ENCODE measurements around the gene PLD4. TPM values are rescaled to one million over a fixed set of nuclear protein-coding genes. Genes with fewer than 3 reads are reported as not detected.

PLD4 gene
- total and polyA plus RNA-seq, 2 of the 8 experiments (the other 6 are each of a cell fraction or from before 2014, with no cell fraction given), result 0.05 TPM; not detected in 1

DNA sequence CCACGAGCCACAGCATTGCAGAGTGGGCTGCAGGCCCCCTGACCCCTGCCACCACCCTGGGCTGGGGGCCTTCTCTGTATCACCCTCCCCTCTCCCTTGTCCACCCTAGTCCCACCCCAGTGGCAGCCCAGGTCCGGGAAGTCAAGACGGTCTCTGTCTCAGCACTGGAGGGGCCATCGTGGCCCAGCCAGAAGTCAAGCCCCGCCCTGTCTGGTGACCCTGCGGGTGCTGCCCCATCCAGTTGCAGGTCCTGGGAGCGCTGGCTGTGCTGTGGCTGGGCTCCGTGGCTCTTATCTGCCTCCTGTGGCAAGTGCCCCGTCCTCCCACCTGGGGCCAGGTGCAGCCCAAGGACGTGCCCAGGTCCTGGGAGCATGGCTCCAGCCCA is 2.7 kb downstream of the PLD4 start:
- H3K23me2 ChIP-seq (ENCODE audit: low read depth, low read length), result peaks cover 2% of the 10 kb centered on the region; the same call in 1 of the 2 replicates
- peaks cover 0 to 12% (median 4%) of the 10 kb centered on the region in 4 experiments; a peak in 5 of 7 replicates for H3K4me1 ChIP-seq (replicated peaks in 1 of 4; ENCODE audit: control insufficient read depth in 3 of 4, insufficient read depth in 4 of 4, low read length in 3 of 4)
- FAIRE-seq, result no peak
- H2BK15ac ChIP-seq (ENCODE audit: low read length), result no peak overlapping the region
- no peak overlapping the region for H4K5ac ChIP-seq (ENCODE audit: insufficient read length, low read depth, low read length)
- H3K27ac ChIP-seq (ENCODE audit: low read depth, low read length), result no peak overlapping the region
- H2BK5ac ChIP-seq (ENCODE audit: low read depth, low read length), result no peak overlapping the region
- H3K4me2 ChIP-seq (ENCODE audit: insufficient read depth in 1 of 2, low read depth in 2 of 2, low read length in 2 of 2), result no peak overlapping the region
- DNase-seq (ENCODE audit: low read depth in 1 of 2, low spot score in 2 of 2), result no peak
- ChIA-PET CTCF (ENCODE audit: partially characterized antibody) (interaction anchor here (1.1 to 2.2 kb wide), 5 partner anchors 15 to 138 kb away, joined by 3 to 8 read pairs (median 3); partner anchors contain the start of gene GPR132), POLR2A (ENCODE audit: partially characterized antibody) (interaction anchor here (0.6 to 0.8 kb wide), 2 partner anchors 11 to 470 kb away, joined by 3 read pairs; no protein-coding TSS in a partner anchor)
- no peak overlapping the region for H3K9ac ChIP-seq (replicated peaks in 1 of 4; ENCODE audit: extremely low read depth in 1 of 4, low read depth in 3 of 4, low read length in 3 of 4)
- H3K36me3 ChIP-seq (ENCODE audit: control insufficient read depth in 2 of 4, insufficient read depth in 4 of 4, low read length in 3 of 4), result peaks cover 0 to 4% (median 0%) of the 10 kb centered on the region in 4 experiments; a peak in 1 of 8 replicates
- no peaks in the 10 kb centered on the region; a peak in 1 of 4 replicates for H3K9me3 ChIP-seq (ENCODE audit: insufficient read depth in 2 of 2, low read depth in 1 of 2, low read length in 1 of 2)
- no peak overlapping the region for H3K4me3 ChIP-seq (ENCODE audit: extremely low read depth in 1 of 4, insufficient read depth in 2 of 4, low read depth in 3 of 4, low read length in 4 of 4)
- H4K20me1 ChIP-seq (replicated peaks in 1 of 2; ENCODE audit: control insufficient read depth in 1 of 2, insufficient read depth in 2 of 2, low read length in 2 of 2), result peaks cover 0 to 2% of the 10 kb centered on the region in 2 experiments
- H3K79me2 ChIP-seq (ENCODE audit: control insufficient read depth in 1 of 2, insufficient read depth in 2 of 2, low read length in 2 of 2), result no peaks in the 10 kb centered on the region
- H2BK12ac ChIP-seq (ENCODE audit: low read depth, low read length), result no peak overlapping the region; the same call in 1 of the 2 replicates
- H3K27me3 ChIP-seq (replicated peaks in 1 of 4; ENCODE audit: control insufficient read depth in 3 of 4, extremely low read depth in 1 of 4, insufficient read depth in 3 of 4, low read length in 3 of 4), result peaks cover 14 to 30% (median 24%) of the 10 kb centered on the region in 4 experiments
- H2BK20ac ChIP-seq (ENCODE audit: low read length), result no peak overlapping the region
- H2BK120ac ChIP-seq (replicated peaks; ENCODE audit: low read depth, low read length), result no peak overlapping the region
- no peak overlapping the region for H3K14ac ChIP-seq (ENCODE audit: insufficient read length)
- H4K8ac ChIP-seq (ENCODE audit: extremely low read depth, insufficient read depth, low read length), result peak overlapping the region; percentile 43
- H3K4ac ChIP-seq (replicated peaks; ENCODE audit: insufficient read length, low read depth, low read length), result no peak overlapping the region
- H2AK5ac ChIP-seq (ENCODE audit: low read depth, low read length), result no peak overlapping the region
- H3K56ac ChIP-seq (replicated peaks; ENCODE audit: insufficient read length, low read depth, low read length), result no peak overlapping the region
- H3K18ac ChIP-seq (ENCODE audit: extremely low read depth, low read length), result no peak overlapping the region
- WGBS, 2 experiments (ENCODE audit: extremely low coverage in 1 of 2, insufficient coverage in 1 of 2, insufficient read length in 1 of 2, insufficient replicate concordance in 2 of 2, low coverage in 1 of 2, low lambda C conversion rate in 2 of 2, missing lambda C conversion rate in 1 of 2), result 92% methylated on average over 9 of the region's 10 CpGs; no CpG with 5 or more reads in 1 of the 2 experiments
- no peak overlapping the region for H2AFZ ChIP-seq (ENCODE audit: low read length)
- no peak overlapping the region for H3K23ac ChIP-seq (ENCODE audit: insufficient read length)
- no peaks in the 10 kb centered on the region for H3K79me1 ChIP-seq (ENCODE audit: low read depth, low read length)
- H4K91ac ChIP-seq (replicated peaks; ENCODE audit: insufficient read length, low read length), result no peak overlapping the region
- TF ChIP-seq NRF1 (IDR thresholded peaks at IDR 0.05; ENCODE audit: low read depth, low read length) (no peak), CHD1 (IDR thresholded peaks at IDR 0.05; ENCODE audit: low read depth, low read length) (no peak), TAF1 (IDR thresholded peaks at IDR 0.05; ENCODE audit: low read depth, low read length) (no peak), CHD2 (IDR thresholded peaks at IDR 0.05; ENCODE audit: low read length) (no peak), GABPA (IDR thresholded peaks at IDR 0.05; ENCODE audit: borderline replicate concordance, insufficient read depth, low read length) (no peak), FOSL1 (IDR thresholded peaks at IDR 0.05; ENCODE audit: insufficient read depth, low read depth, low read length) (no peak), SP2 (IDR thresholded peaks at IDR 0.05; ENCODE audit: low read length) (no peak), SIRT6 (IDR thresholded peaks at IDR 0.05; ENCODE audit: low read length) (no peak), KDM1A (IDR thresholded peaks at IDR 0.05; ENCODE audit: borderline replicate concordance, low read length) (no peak), MAFK (IDR thresholded peaks at IDR 0.05; ENCODE audit: low read depth, low read length) (no peak), RNF2 (IDR thresholded peaks at IDR 0.05; ENCODE audit: borderline replicate concordance, low read depth, low read length, missing control alignments, poor library complexity, severe bottlenecking) (no peak)

Data from H1 (cell line).